KG1 (cell line): ENCODE results near the gene HDAC9.

ENCODE experiments used
- DNase-seq: peaks from one replicate; lab custom pipeline; 2025; lab: John Stamatoyannopoulos, UW

The HDAC9 gene

DNA sequence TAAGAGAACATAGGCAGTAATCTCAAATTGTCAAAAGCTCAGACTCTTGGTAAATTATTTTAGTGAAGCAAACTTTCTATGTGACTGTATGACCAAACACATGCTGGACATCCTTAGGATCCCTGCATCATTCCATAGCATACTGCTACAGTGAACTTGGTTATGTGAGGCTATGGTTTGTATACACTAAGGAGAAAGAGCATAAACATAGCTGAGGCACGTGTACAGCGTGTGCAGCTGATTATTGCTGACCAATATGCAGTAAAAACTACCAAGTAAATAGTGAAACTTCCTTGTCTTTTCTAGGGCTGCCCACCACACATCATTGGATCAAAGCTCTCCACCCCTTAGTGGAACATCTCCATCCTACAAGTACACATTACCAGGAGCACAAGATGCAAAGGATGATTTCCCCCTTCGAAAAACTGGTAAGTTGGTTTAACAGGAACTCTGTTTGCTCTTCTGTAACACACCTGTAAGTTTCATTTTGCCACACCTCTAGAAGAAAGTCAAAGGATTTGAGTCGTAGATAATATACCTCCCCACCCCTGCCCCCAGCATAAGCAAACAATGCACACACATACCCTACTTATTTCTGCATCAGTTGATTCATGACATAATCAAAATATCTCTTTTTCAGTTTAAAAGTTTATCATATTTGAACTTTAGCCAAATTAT lies 98.2 kb downstream of the HDAC9 start:
- DNase-seq: no peak

GRCh38 chr7:18597754-18598153 lies 102.2 kb downstream of the HDAC9 start:
- no peak for DNase-seq

DNA sequence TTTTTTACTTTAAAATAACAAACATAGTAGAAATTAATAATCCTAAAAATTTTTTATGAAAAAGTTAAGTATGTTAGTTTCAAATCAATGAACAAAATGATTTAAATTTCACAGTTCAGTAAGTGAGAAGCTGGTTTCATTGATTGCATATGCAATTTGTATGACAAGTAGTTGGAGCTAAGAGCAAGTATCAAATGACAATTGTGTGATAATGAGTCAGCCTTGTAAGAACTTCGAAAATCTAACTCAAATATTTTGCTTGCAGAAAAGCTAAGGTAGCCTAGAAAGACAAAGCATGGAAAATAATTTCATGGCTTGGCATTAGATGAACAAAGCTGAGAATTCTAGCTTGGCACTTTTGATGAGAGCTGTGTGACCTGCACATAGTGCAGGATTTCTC lies 111.5 kb downstream of the HDAC9 start:
- DNase-seq: no peak

- DNase-seq: no peak
Observed at GRCh38 chr7:18610331-18610948, 114.9 kb downstream of the HDAC9 start.

DNA sequence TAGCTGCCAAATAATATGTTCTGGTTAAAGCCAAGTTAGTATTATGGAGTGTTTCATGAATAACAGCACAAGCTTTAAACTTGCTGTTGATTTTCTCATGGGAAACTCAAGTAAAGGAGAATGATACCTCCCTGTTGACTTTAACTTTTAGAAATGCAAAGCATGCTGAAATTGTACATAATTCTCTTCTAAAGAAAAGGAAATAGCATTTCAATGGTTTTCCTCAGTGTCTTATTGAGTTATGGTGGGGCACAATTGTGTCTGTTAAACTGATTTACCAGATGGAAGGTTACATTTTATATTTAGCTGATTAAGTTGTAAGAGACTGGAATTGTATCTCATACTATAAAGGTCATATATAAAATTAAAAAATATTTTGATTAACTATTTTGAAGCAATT lies 119.3 kb downstream of the HDAC9 start:
- no peak for DNase-seq

DNA sequence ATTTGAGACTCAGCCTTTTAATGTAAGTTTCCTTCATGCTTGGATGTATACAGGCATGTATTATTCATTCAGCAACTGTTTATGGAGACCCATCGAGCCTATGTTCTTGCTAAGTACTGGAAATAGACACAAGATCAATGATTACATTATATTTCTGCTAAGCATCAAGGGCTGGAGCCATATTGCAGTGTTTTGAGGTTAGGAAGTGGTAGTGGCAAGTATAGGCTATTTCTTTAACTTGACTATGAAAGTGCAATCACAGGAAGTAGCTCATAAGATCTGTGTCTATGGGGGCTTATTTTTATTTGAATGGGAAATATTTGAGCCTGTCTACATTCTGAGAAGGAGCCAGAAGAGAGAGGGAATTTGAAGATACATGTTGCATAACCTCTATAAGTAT lies 123.8 kb downstream of the HDAC9 start:
- DNase-seq: no peak

DNA sequence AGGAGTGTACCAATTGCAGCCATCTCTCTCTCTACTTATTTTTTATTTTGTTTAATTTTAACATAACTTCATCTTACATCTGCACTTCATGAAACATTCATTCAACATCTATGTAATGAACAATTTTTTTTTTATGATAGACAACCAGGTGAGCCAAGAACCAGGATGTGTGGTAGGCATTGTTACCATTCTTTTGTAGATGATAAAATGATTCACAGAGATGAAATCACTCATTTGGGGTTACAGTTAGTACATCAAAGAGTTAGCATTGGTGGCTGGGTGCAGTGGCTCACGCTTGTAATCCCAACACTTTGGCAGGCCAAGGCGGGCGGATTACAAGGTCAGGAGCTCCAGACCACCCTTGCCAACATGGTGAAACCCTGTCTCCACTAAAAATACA lies 127.8 kb downstream of the HDAC9 start:
- no peak for DNase-seq

DNA sequence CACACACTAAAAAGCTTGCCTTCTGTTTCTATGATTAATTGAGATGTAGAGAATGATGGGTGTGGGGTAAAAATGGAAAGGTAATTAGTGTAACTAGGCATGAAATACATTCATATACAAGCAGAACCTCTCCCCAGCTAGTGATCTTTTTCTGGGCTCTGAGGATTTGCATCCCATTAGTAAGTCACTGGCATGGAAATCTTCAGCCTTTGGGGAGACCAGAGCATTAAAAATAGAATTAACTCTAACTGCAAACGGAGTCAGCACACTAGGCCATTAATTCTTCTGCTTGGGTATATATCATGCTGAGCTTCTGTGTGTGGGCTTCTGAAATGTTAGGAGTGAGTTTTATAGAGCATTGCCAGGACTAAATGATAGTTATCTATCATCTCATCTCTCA lies 128.9 kb downstream of the HDAC9 start:
- no peak for DNase-seq

- no peak for DNase-seq
Observed at GRCh38 chr7:18626086-18626485, 130.5 kb downstream of the HDAC9 start.

DNA sequence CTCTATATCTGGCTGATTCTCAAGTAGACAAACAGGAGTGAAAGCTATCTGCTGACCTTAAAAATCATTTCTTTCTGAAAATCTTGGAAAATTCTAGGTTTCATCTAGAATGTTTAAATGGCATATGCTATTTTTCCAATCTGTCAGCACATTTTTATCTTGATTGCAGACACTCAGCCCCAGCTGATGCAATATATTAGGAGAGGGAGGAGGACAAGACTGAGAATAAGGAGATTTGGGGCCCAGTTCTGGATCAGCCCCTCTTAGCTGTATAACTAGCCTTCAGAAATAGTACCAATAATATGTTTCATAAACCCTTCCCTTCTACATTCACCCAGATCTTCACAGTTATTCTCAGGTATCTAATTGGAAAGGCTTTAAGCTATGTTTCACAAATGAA lies 131.2 kb downstream of the HDAC9 start:
- DNase-seq: no peak

DNA sequence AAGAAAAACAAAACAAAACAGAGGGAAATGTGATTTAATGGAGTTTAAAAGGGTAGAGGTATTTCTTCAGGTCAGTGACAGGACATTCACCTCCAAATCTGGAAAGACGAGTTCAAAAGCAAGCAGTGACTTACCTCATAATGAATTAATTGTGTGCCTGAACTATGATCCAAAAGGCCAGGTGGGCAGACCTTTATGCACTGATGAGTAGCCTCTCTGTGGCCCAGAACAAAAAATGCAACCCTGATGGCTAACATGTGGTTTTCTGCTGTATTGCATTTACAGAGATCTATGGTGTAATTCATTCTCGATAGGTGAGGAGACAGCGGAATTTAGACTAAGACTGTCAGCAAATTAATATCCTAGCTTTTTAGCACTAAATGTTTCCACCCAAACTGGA lies 142.0 kb downstream of the HDAC9 start:
- no peak for DNase-seq

- DNase-seq: no peak
Observed at GRCh38 chr7:18638594-18639452, 143.3 kb downstream of the HDAC9 start.

- DNase-seq: no peak
Observed at GRCh38 chr7:18639711-18640110, 144.2 kb downstream of the HDAC9 start.

DNA sequence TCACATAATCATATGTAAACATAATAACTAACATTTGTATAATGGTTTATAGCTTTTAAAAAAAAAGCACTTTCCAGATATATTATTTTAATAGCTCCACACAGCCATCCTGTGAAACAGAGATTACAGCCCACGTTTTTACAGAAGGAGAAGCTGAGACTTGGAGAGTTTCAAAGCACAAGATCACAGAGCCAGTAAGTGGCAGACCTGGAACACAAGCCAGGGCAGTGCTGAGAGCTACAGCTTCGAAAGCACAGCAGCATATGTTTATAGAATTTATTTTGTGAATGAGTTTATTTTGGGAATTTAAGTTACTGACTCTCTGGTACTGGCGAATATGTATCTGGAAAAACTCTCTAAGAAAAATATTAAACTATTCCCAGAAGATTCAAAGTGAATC lies 149.4 kb downstream of the HDAC9 start:
- DNase-seq: no peak

- no peak for DNase-seq
Observed at GRCh38 chr7:18647582-18647981, 152.0 kb downstream of the HDAC9 start.

GRCh38 chr7:18648849-18649758 lies 153.6 kb downstream of the HDAC9 start:
- no peak for DNase-seq

GRCh38 chr7:18653381-18654155 lies 158.0 kb downstream of the HDAC9 start:
- no peak for DNase-seq

- no peak for DNase-seq
Observed at GRCh38 chr7:18654709-18655108, 159.2 kb downstream of the HDAC9 start.

GRCh38 chr7:18655506-18655905 lies 160.0 kb downstream of the HDAC9 start:
- DNase-seq: no peak

DNA sequence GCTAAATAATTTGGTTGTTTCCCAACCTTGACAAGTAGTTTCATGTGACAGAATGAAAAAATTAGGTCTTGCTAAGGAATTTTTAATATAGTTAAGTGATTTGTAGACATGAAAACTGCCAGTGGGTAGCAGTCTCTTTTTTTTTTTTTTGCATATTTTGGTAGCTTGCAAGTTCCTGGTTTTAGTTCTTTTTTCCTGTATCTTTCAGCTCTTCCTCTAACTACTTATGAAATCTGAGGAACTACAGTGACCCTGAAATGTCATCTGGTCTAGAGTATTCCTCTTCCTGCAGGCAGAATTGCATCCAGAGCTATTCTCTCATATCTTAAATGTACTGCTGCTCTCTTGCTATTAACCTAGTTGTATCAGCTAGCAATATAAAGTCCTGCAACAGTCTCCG lies 160.4 kb downstream of the HDAC9 start:
- DNase-seq: no peak

DNA sequence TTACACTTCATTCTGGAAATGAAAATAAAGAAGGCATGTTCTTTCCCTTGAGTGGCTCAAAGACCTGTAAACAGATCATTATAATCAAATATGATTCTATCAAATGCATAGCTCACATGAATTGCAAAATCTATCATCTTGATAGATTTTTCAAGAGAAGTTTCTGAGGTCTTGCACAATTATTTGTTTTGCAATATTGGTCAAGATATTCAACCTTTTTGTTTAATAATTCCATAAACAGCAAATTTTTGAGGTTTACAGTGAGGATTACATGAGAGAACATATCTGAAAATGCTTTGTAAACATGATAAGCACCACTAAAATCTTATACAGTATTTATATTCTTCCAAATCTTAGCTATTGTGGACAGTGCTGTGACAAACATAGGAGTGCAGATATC lies 160.8 kb downstream of the HDAC9 start:
- DNase-seq: no peak
